DMS153 treated with DMSO at 0.1 percent for 48 hours (cell line): ENCODE measurements around the gene CDHR5.

Source experiments
- DNase-seq: peaks from one replicate; lab custom pipeline; 2025; ENCODE audit not compliant: unreplicated experiment; lab: John Stamatoyannopoulos, UW

CDHR5 gene

GRCh38 chr11:569158-569885 lies 55.4 kb downstream of the CDHR5 start:
- no peak for DNase-seq

DNA sequence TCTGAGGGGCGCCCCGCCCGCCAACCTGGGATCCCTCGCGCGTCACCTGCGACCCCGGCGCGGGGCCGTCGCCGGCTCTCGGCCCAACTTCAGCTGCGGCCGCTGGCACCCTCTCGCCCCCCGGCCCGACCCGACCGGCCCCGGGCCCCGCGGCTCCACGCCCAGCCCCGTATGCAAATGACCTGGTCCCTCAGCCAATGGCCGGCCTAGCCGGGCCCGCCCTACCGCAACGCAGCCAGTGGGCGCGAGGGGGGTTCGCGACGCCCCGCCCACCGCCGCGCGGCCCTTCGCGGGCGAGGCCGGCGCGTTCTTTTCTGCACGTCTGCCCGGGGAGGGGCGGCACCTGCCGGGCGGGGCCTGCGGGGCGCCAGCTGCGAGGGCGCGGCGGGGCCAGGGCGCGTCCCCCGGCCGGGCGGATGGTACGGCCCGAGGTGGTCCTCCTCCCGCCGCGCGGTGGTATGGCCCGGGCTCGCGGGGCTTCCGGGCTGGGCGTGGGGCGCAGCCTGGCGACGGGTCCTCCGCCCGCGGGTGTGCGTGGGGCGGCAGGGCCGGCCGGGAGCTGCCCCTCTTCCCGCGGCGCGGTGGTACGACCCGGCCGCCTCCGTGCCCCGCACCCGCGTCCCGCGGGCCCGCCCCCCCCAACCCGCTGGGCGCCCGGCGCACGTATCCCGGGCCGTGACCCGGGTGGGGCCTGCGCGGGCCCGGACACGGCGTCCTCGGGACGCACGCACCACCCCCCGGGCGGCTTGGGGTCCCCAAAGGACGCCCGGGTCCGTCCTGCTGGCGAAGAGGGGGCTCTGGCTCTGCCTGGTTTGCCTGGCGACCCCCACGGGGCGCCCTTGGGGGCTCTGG lies 56.2 kb downstream of the CDHR5 start:
- peak; percentile 92 for DNase-seq

GRCh38 chr11:567629-568292 lies 57.0 kb downstream of the CDHR5 start:
- DNase-seq = no peak

GRCh38 chr11:567011-567628 lies 57.6 kb downstream of the CDHR5 start:
- DNase-seq = no peak
